Keratinocyte (primary cell): Measurements from ENCODE around the gene SLC16A1. TPM values are rescaled to one million over a fixed set of nuclear protein-coding genes. Genes with fewer than 3 reads are reported as not detected.
"Not testable (repeated sequence)": the region's sequence is repeated elsewhere in the genome, so short reads cannot be mapped to it uniquely, and the experiment has no call there.

Experiments used
- DNase-seq: peaks from one replicate; pipeline ENCODE4 v3.0.0-alpha.2; 2011; ENCODE audit warnings: low read depth, missing footprints, low spot score
- FAIRE-seq: peaks from 2 replicates; lab custom pipeline; 2011; peaks lifted over from hg19 to GRCh38; lab: Jason Lieb, UNC
- H2AFZ ChIP-seq: 2 replicates; pipeline ENCODE4 v1.6.0; 2012; ENCODE audit warnings: low read length, control low read depth, inconsistent platforms; ENCODE audit not compliant: control insufficient read depth
- H3K27ac ChIP-seq: 2 replicates; pipeline ENCODE4 v1.5.1; 2011; ENCODE audit warnings: low read length; ENCODE audit not compliant: control insufficient read depth, insufficient read depth
- H3K27me3 ChIP-seq: 3 replicates; pipeline ENCODE4 v1.6.0; 2011; ENCODE audit warnings: low read length; ENCODE audit not compliant: control insufficient read depth, insufficient read depth; ENCODE audit errors: extremely low read depth
- H3K36me3 ChIP-seq, 2 experiments: 2 replicates in 1 of 2; 3 replicates in 1 of 2; pipeline ENCODE4 v1.5.1; 2011; ENCODE audit warnings: low read length in 2 of 2, mild to moderate bottlenecking in 1 of 2; ENCODE audit not compliant: control insufficient read depth in 2 of 2, insufficient read depth in 2 of 2; ENCODE audit errors: extremely low read depth in 1 of 2
- H3K4me1 ChIP-seq: 3 replicates; pipeline ENCODE4 v1.5.1; 2011; ENCODE audit warnings: low read length; ENCODE audit not compliant: control insufficient read depth, insufficient read depth; ENCODE audit errors: extremely low read depth
- H3K4me2 ChIP-seq: 3 replicates; pipeline ENCODE4 v1.6.0; 2011; ENCODE audit warnings: low read depth, low read length; ENCODE audit not compliant: control insufficient read depth, insufficient read depth; ENCODE audit errors: extremely low read depth
- H3K4me3 ChIP-seq, 3 experiments: fragments of 200-600 bp in 1 of 3; sonication (generic) in 1 of 3; 2 replicates in 2 of 3; 3 replicates in 1 of 3; pipeline ENCODE4 v1.5.1; 2011 to 2016; ENCODE audit warnings: low read length in 3 of 3, mild to moderate bottlenecking in 3 of 3, control low read depth in 2 of 3, inconsistent platforms in 1 of 3, low read depth in 1 of 3, mixed read lengths in 1 of 3, mixed run types in 1 of 3, moderate library complexity in 1 of 3; ENCODE audit not compliant: control insufficient read depth in 2 of 3, insufficient read depth in 2 of 3; ENCODE audit errors: extremely low read depth in 1 of 3
- H3K79me2 ChIP-seq: 2 replicates; pipeline ENCODE4 v1.6.0; 2012; ENCODE audit warnings: low read length; ENCODE audit not compliant: control insufficient read depth, insufficient read depth
- H3K9ac ChIP-seq: 3 replicates; pipeline ENCODE4 v1.6.0; 2011; ENCODE audit warnings: low read length; ENCODE audit not compliant: control insufficient read depth, insufficient read depth; ENCODE audit errors: extremely low read depth
- H3K9me1 ChIP-seq: 3 replicates; pipeline ENCODE4 v1.6.0; 2011; ENCODE audit warnings: low read length; ENCODE audit not compliant: control insufficient read depth, insufficient read depth; ENCODE audit errors: extremely low read depth
- H3K9me3 ChIP-seq: 2 replicates; pipeline ENCODE4 v1.5.1; 2012; ENCODE audit warnings: low read depth, low read length; ENCODE audit not compliant: control insufficient read depth
- H4K20me1 ChIP-seq: 3 replicates; pipeline ENCODE4 v1.6.0; 2011; ENCODE audit warnings: low read length; ENCODE audit not compliant: control insufficient read depth, insufficient read depth; ENCODE audit errors: extremely low read depth
- CTCF ChIP-seq, 3 experiments: IDR thresholded peaks in 1 of 3; conservative IDR thresholded peaks in 1 of 3; optimal IDR thresholded peaks in 1 of 3; 2 replicates in 2 of 3; 3 replicates in 1 of 3; pipeline versions ENCODE3 to v1.5.1; 2011; ENCODE audit warnings: low read length in 3 of 3, mild to moderate bottlenecking in 3 of 3, moderate library complexity in 2 of 3, control low read depth in 1 of 3, inconsistent platforms in 1 of 3; ENCODE audit not compliant: insufficient read depth in 2 of 3; ENCODE audit errors: extremely low read depth in 1 of 3
- EZH2 ChIP-seq: IDR thresholded peaks from one replicate; pipeline ENCODE4 v1.6.1; 2012; ENCODE audit warnings: inconsistent platforms, mild to moderate bottlenecking, low read length, moderate library complexity
- dilution Hi-C: fragments of 300-500 bp; cut with MboI; formaldehyde crosslinking; loops from one replicate; pipeline ENCODE4 v1.7.0; 2020; ENCODE audit warnings: low sequenced_read_pairs; ENCODE audit not compliant: extremely low pct_ligation_motif_present
- polyA plus RNA-seq, 5 experiments: library from polyadenylated mRNA; depleted of rRNA in 3 of 5; stranded (reverse) in 3 of 5; stranded (forward) in 1 of 5; unstranded in 1 of 5; fragments of >200 nt; gene quantifications; 1 replicate in 1 of 5; 2 replicates in 3 of 5; 3 replicates in 1 of 5; pipeline versions ENCODE4 v1.2.1 to v1.2.3, GENCODE V29; 2011 to 2012; ENCODE audit warnings: missing spikeins in 2 of 5, low read depth in 1 of 5, low replicate concordance in 1 of 5

Gene SLC16A1
- polyA plus RNA-seq, 1 donor (not counting 4 experiments of a cell fraction or from before 2014, with no cell fraction given), result 242 TPM

GRCh38 chr1:112982853-112983536 is 27.0 kb upstream of the SLC16A1 start:
- TF ChIP-seq CTCF (optimal IDR thresholded peaks at IDR 0.05 in 1 of 3, IDR thresholded peaks at IDR 0.05 in 1 of 3, conservative IDR thresholded peaks at IDR 0.05 in 1 of 3; ENCODE audit: extremely low read depth in 1 of 3, insufficient read depth in 2 of 3, low read length in 3 of 3) (no peak), EZH2 (no peak)
- dilution Hi-C loops, result no loop called here
- peaks cover 7% of the 10 kb centered on the region for H4K20me1 ChIP-seq
- H3K4me2 ChIP-seq, result no peak overlapping the region
- no peaks in the 10 kb centered on the region for H3K9me1 ChIP-seq
- H3K79me2 ChIP-seq, result no peaks in the 10 kb centered on the region
- no peak overlapping the region for H2AFZ ChIP-seq
- no peak overlapping the region for H3K4me3 ChIP-seq
- H3K9ac ChIP-seq, result no peak overlapping the region
- H3K27me3 ChIP-seq, result no peaks in the 10 kb centered on the region
- DNase-seq (no peak), FAIRE-seq (no peak)
- no peaks in the 10 kb centered on the region for H3K9me3 ChIP-seq
- H3K4me1 ChIP-seq, result no peaks in the 10 kb centered on the region
- H3K36me3 ChIP-seq, result peaks cover 0 to 3% of the 10 kb centered on the region in 2 experiments
- H3K27ac ChIP-seq, result no peak overlapping the region

GRCh38 chr1:112982328-112982727 is 26.3 kb upstream of the SLC16A1 start:
- TF ChIP-seq CTCF (optimal IDR thresholded peaks at IDR 0.05 in 1 of 3, IDR thresholded peaks at IDR 0.05 in 1 of 3, conservative IDR thresholded peaks at IDR 0.05 in 1 of 3; ENCODE audit: extremely low read depth in 1 of 3, insufficient read depth in 2 of 3, low read length in 3 of 3), result no peak
- no peak for TF ChIP-seq EZH2
- peaks cover 7% of the 10 kb centered on the region for H4K20me1 ChIP-seq
- DNase-seq, result no peak
- H3K4me2 ChIP-seq, result no peak overlapping the region
- H3K4me1 ChIP-seq, result no peaks in the 10 kb centered on the region
- H2AFZ ChIP-seq, result no peak overlapping the region
- no peaks in the 10 kb centered on the region for H3K9me1 ChIP-seq
- H3K27me3 ChIP-seq, result no peaks in the 10 kb centered on the region
- no peaks in the 10 kb centered on the region for H3K9me3 ChIP-seq
- dilution Hi-C loops, result no loop called here
- H3K9ac ChIP-seq, result no peak overlapping the region
- FAIRE-seq, result no peak
- no peaks in the 10 kb centered on the region for H3K79me2 ChIP-seq
- peaks cover 0 to 3% of the 10 kb centered on the region in 2 experiments for H3K36me3 ChIP-seq
- no peak overlapping the region for H3K27ac ChIP-seq
- no peak overlapping the region for H3K4me3 ChIP-seq

GRCh38 chr1:112981834-112982233 is 25.8 kb upstream of the SLC16A1 start:
- H3K9me3 ChIP-seq, H3K27me3 ChIP-seq, H3K79me2 ChIP-seq, H3K9me1 ChIP-seq, H3K27ac ChIP-seq, DNase-seq, H3K36me3 ChIP-seq, H3K4me3 ChIP-seq, H3K4me2 ChIP-seq, FAIRE-seq, H3K4me1 ChIP-seq, H3K9ac ChIP-seq, H4K20me1 ChIP-seq, dilution Hi-C loops, H2AFZ ChIP-seq: not testable (repeated sequence)
